Osteocyte (in vitro differentiated cells): ENCODE results near the gene FOXJ3. TPM values are rescaled to one million over a fixed set of nuclear protein-coding genes. Genes with fewer than 3 reads are reported as not detected.
A peak's percentile ranks its signal among the peaks of the same experiment; 100 is the strongest.

Source experiments
- DNase-seq: peaks from one replicate; pipeline ENCODE4 v3.0.0; 2021; ENCODE audit warnings: mixed read lengths; ENCODE audit not compliant: unreplicated experiment; ENCODE audit errors: extremely low spot score
- H3K27ac Mint-ChIP-seq: one replicate; pipeline ENCODE4 v1.8.0; 2021; ENCODE audit warnings: mild to moderate bottlenecking, mixed read lengths; ENCODE audit not compliant: unreplicated experiment
- H3K27me3 Mint-ChIP-seq: one replicate; pipeline ENCODE4 v1.8.0; 2021; ENCODE audit warnings: mixed read lengths; ENCODE audit not compliant: unreplicated experiment
- H3K36me3 Mint-ChIP-seq: one replicate; pipeline ENCODE4 v1.8.0; 2021; ENCODE audit warnings: mixed read lengths; ENCODE audit not compliant: unreplicated experiment
- H3K4me1 Mint-ChIP-seq: one replicate; pipeline ENCODE4 v1.8.0; 2021; ENCODE audit warnings: mixed read lengths; ENCODE audit not compliant: unreplicated experiment
- H3K4me3 Mint-ChIP-seq: one replicate; pipeline ENCODE4 v1.8.0; 2021; ENCODE audit warnings: mild to moderate bottlenecking, moderate library complexity, mixed read lengths; ENCODE audit not compliant: unreplicated experiment
- H3K9me3 Mint-ChIP-seq: one replicate; pipeline ENCODE4 v1.8.0; 2021; ENCODE audit warnings: mixed read lengths; ENCODE audit not compliant: unreplicated experiment
- total RNA-seq: library from RNA; stranded (reverse); gene quantifications from 2 replicates; pipeline ENCODE4 v1.2.1, GENCODE V29; 2021
- TF ChIP-seq, protein P1 (sequence below): fragments of 200-600 bp; sonication (generic); IDR thresholded peaks from 2 replicates; pipeline ENCODE4 v1.5.0; 2021; ENCODE audit warnings: antibody characterized with exemption, mild to moderate bottlenecking, moderate library complexity

The FOXJ3 gene
- total RNA-seq, 1 donor from 2014 or later, result 34.6 TPM

DNA sequence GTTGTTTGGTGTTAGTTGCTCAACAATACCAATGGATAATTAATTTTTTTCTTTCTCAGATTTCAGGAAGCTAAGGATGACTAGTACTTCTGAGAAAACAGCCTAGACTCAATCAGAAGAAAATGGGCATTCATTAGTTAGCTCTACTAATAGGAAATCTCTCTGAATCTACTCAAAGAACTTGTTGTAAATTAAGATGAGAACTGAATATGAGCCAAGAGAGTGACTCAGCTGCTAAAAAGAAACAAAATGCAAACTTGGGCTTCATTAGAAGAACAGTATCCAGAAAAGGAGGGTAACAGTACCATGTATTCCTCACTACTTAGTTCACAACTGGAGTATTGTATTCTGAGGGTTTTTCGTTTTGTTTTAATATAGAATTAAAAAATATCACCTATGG, 12.5 kb downstream of the FOXJ3 start:
- peaks cover 3% of the 10 kb centered on the region for H3K36me3 Mint-ChIP-seq
- no peak for DNase-seq
- H3K9me3 Mint-ChIP-seq, result no peaks in the 10 kb centered on the region
- H3K4me3 Mint-ChIP-seq, result no peak overlapping the region
- H3K27ac Mint-ChIP-seq, result no peak overlapping the region
- no peaks in the 10 kb centered on the region for H3K27me3 Mint-ChIP-seq
- TF ChIP-seq, protein P1, sequence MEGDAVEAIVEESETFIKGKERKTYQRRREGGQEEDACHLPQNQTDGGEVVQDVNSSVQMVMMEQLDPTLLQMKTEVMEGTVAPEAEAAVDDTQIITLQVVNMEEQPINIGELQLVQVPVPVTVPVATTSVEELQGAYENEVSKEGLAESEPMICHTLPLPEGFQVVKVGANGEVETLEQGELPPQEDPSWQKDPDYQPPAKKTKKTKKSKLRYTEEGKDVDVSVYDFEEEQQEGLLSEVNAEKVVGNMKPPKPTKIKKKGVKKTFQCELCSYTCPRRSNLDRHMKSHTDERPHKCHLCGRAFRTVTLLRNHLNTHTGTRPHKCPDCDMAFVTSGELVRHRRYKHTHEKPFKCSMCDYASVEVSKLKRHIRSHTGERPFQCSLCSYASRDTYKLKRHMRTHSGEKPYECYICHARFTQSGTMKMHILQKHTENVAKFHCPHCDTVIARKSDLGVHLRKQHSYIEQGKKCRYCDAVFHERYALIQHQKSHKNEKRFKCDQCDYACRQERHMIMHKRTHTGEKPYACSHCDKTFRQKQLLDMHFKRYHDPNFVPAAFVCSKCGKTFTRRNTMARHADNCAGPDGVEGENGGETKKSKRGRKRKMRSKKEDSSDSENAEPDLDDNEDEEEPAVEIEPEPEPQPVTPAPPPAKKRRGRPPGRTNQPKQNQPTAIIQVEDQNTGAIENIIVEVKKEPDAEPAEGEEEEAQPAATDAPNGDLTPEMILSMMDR, result no peak
- peaks cover 51% of the 10 kb centered on the region for H3K4me1 Mint-ChIP-seq

DNA sequence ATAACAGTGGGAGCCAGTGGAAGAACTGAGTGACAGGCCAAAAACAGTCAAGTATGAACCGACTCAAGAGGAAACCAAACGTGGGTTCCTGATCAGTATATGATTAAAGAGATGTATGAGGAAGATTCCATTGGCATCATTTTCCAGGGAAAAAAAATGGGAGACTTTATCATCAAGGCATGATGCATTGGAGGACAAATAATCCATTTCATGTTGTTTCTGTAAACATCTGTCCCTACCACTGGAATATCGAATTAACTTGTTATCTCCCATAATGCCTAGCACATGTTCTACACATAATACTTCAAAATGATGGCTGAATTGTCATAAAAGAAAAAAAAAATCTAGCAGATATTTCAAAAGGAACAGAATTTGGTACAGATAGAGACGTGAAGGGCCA, 13.3 kb downstream of the FOXJ3 start:
- no peak overlapping the region for H3K27ac Mint-ChIP-seq
- TF ChIP-seq, protein P1, result no peak
- peaks cover 3% of the 10 kb centered on the region for H3K36me3 Mint-ChIP-seq
- DNase-seq, result no peak
- H3K4me3 Mint-ChIP-seq, result no peak overlapping the region
- H3K9me3 Mint-ChIP-seq, result no peaks in the 10 kb centered on the region
- H3K4me1 Mint-ChIP-seq, result peaks cover 58% of the 10 kb centered on the region
- H3K27me3 Mint-ChIP-seq, result no peaks in the 10 kb centered on the region

DNA sequence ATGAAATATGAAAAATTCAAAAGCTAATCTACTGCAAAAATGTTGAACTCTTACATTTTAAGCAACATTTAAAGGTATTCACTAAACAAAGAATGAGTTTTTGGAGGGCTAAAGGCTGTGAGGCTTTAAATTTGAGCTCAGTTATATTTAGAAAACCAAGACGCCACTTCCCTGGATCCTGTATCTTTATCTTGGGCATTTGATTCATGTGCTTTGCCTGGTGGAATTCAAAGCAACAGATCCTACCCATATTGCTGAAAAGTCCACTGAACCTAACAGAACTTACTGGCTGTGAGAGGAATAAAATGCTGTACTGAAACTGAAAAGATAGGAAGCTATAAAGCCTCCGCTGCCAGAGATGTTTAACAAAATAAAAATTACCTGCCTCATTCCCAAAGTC, 14.3 kb downstream of the FOXJ3 start:
- Mint-ChIP-seq H3K27ac (no peak overlapping the region), H3K36me3 (peaks cover 3% of the 10 kb centered on the region), H3K27me3 (no peaks in the 10 kb centered on the region), H3K9me3 (no peaks in the 10 kb centered on the region), H3K4me1 (peaks cover 66% of the 10 kb centered on the region), H3K4me3 (no peak overlapping the region)
- no peak for DNase-seq
- TF ChIP-seq, protein P1, result no peak

DNA sequence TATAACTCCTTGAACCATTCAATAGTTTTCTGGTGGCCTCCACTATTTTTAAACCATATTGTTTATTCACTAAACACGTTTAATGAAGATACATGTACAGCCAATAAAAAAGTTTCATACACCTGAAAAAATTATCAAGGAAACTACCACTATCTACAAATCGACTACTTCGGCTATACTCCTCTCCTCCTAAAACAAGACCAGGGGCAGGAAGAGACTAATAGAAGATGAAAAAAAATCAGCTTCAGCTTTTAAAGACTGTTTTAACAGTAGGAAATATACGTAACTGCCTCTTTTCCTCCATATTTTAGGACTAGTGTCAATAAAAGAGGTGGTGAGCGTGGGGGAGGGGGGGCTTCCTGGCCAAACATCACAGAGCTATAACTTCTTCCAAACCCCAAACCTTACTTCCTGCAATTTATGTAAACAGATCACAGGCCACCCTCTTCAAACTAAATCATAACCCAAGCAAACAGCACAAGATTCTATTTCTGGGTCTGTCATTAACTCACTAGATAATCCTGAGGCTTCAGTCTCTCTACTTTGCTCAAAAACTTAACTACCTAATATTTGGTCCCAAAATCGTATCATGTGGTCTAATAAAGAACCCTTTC, 15.1 kb downstream of the FOXJ3 start:
- TF ChIP-seq, protein P1, result no peak
- Mint-ChIP-seq H3K4me1 (peaks cover 67% of the 10 kb centered on the region), H3K36me3 (peaks cover 3% of the 10 kb centered on the region), H3K4me3 (no peak overlapping the region), H3K9me3 (no peaks in the 10 kb centered on the region), H3K27ac (peak overlapping the region; percentile 81), H3K27me3 (no peaks in the 10 kb centered on the region)
- no peak for DNase-seq

DNA sequence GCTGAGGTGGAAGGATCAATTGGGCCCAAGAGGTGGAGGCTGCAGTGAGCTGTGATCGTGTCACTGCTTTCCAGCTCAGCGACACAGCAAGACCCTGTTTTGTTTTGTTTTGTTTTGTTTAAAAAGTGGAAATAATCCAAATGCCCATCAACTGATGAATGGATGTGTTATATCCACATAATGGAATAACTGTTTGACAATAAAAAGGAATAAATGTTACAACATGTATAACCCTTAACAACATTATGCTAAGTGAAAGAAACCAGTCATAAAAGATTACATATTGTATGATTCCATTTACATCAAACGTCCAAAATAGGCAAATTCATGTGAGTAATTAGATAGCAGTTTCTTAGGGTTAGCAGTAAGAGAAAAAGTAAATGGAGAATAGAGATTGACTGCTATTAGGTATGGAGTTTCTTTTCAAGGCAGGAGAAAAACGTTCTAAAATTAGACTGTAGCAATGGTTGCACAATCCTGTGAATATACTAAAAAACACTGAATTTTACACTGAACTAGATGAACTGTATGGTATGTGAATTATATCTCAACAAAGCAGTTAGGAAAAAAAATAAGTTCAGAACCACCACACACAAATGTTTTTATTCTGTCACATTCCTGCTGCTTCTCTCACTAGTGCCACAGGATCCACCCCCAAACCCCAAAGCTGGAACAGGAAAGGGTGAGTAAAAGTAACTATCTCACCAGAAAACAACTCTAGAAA, 15.7 kb downstream of the FOXJ3 start:
- peaks cover 72% of the 10 kb centered on the region for H3K4me1 Mint-ChIP-seq
- H3K4me3 Mint-ChIP-seq, result no peak overlapping the region
- no peaks in the 10 kb centered on the region for H3K27me3 Mint-ChIP-seq
- DNase-seq, result no peak
- peaks cover 3% of the 10 kb centered on the region for H3K36me3 Mint-ChIP-seq
- no peaks in the 10 kb centered on the region for H3K9me3 Mint-ChIP-seq
- peak overlapping the region; percentile 81 for H3K27ac Mint-ChIP-seq
- TF ChIP-seq, protein P1, result no peak
